Smooth muscle cell (in vitro differentiated cells): ENCODE measurements around the gene KDF1. TPM values are rescaled to one million over a fixed set of nuclear protein-coding genes. Genes with fewer than 3 reads are reported as not detected.

Experiments used
- DNase-seq: peaks from one replicate; lab custom pipeline; 2025; ENCODE audit not compliant: unreplicated experiment; lab: John Stamatoyannopoulos, UW
- H2AFZ ChIP-seq: fragments of 200-600 bp; sonication (generic); 2 replicates; pipeline ENCODE4 v1.6.0; 2016; ENCODE audit warnings: antibody characterized with exemption, low read depth, mild to moderate bottlenecking
- H3F3A ChIP-seq: fragments of 200-600 bp; sonication (generic); 2 replicates; pipeline ENCODE4 v1.6.0; 2017; ENCODE audit warnings: antibody characterized with exemption, low read depth
- H3K27ac ChIP-seq: fragments of 200-600 bp; sonication (generic); 2 replicates; pipeline ENCODE4 v1.5.1; 2016; ENCODE audit warnings: low read depth, mild to moderate bottlenecking
- H3K27me3 ChIP-seq: fragments of 200-600 bp; sonication (generic); 2 replicates; pipeline ENCODE4 v1.6.1; 2016; ENCODE audit warnings: low read depth, mild to moderate bottlenecking
- H3K36me3 ChIP-seq: fragments of 200-600 bp; sonication (generic); 2 replicates; pipeline ENCODE4 v1.5.1; 2016; ENCODE audit warnings: low read depth
- H3K4me1 ChIP-seq: fragments of 200-600 bp; sonication (generic); 2 replicates; pipeline ENCODE4 v1.5.1; 2016; ENCODE audit warnings: low read depth
- H3K4me2 ChIP-seq: fragments of 200-600 bp; sonication (generic); 2 replicates; pipeline ENCODE4 v1.6.0; 2016; ENCODE audit warnings: mild to moderate bottlenecking
- H3K4me3 ChIP-seq: fragments of 200-600 bp; sonication (generic); 2 replicates; pipeline ENCODE4 v1.5.1; 2016; ENCODE audit warnings: mild to moderate bottlenecking
- H3K79me2 ChIP-seq: fragments of 200-600 bp; sonication (generic); 2 replicates; pipeline ENCODE4 v1.6.0; 2016; ENCODE audit warnings: low read depth, mild to moderate bottlenecking
- H3K9ac ChIP-seq: fragments of 200-600 bp; sonication (generic); 2 replicates; pipeline ENCODE4 v1.6.0; 2016; ENCODE audit warnings: low read depth
- H3K9me3 ChIP-seq: fragments of 200-600 bp; sonication (generic); replicated peaks from 2 replicates; pipeline ENCODE4 v1.5.1; 2016; ENCODE audit warnings: low read depth
- H4K20me1 ChIP-seq: fragments of 200-600 bp; sonication (generic); 2 replicates; pipeline ENCODE4 v1.6.0; 2016; ENCODE audit warnings: low read depth
- WGBS: methylation state at CpG from one replicate; pipeline ENCODE4 v1.1.7; 2016; ENCODE audit warnings: low lambda C conversion rate; 5-methylcytosine and 5-hydroxymethylcytosine counted together
- polyA plus RNA-seq: library from polyadenylated mRNA; unstranded; fragments of >200 nt; fragmentation: Nextera tagmentation; extraction: Ambion mirVana; gene quantifications from 2 replicates; pipeline ENCODE4 v1.2.1, GENCODE V29; 2016
- total RNA-seq: library from RNA; depleted of rRNA; stranded (reverse); fragments of >200 nt; gene quantifications from 2 replicates; pipeline ENCODE4 v1.2.3, GENCODE V29; 2014
- TF ChIP-seq, protein P1 (sequence below): fragments of 200-600 bp; sonication (generic); IDR thresholded peaks from 2 replicates; pipeline ENCODE4 v1.5.1; 2017; ENCODE audit warnings: borderline replicate concordance, mild to moderate bottlenecking, antibody characterized with exemption; ENCODE audit not compliant: insufficient read depth, poor library complexity, severe bottlenecking

KDF1 gene
- total and polyA plus RNA-seq, 2 experiments from 2014 or later = 0.96 to 2.7 TPM

DNA sequence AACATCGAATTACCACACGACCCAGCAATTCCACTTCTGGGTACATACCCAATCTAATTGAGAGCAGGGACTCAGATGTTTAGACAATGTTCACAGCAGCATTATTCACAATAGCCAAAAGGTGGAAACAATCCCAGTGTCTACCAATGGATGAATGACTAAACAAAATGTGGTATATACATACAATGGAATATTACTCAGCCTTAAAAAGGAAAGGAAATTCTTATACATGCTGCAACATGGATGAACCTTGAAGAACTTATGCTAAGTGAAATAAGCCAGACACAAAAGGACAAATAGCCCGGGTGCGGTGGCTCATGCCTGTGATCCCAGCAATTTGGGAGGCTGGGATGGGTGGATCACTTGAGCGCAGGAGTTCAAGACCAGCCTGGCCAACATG, 6.9 kb downstream of the KDF1 start:
- H4K20me1 ChIP-seq = no peaks in the 10 kb centered on the region
- no peaks in the 10 kb centered on the region for H3F3A ChIP-seq
- H3K27me3 ChIP-seq = peaks cover 12% of the 10 kb centered on the region
- no peaks in the 10 kb centered on the region for H3K36me3 ChIP-seq
- no peak overlapping the region for H2AFZ ChIP-seq
- no peak overlapping the region for H3K4me3 ChIP-seq
- TF ChIP-seq, protein P1, sequence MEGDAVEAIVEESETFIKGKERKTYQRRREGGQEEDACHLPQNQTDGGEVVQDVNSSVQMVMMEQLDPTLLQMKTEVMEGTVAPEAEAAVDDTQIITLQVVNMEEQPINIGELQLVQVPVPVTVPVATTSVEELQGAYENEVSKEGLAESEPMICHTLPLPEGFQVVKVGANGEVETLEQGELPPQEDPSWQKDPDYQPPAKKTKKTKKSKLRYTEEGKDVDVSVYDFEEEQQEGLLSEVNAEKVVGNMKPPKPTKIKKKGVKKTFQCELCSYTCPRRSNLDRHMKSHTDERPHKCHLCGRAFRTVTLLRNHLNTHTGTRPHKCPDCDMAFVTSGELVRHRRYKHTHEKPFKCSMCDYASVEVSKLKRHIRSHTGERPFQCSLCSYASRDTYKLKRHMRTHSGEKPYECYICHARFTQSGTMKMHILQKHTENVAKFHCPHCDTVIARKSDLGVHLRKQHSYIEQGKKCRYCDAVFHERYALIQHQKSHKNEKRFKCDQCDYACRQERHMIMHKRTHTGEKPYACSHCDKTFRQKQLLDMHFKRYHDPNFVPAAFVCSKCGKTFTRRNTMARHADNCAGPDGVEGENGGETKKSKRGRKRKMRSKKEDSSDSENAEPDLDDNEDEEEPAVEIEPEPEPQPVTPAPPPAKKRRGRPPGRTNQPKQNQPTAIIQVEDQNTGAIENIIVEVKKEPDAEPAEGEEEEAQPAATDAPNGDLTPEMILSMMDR = no peak
- H3K9me3 ChIP-seq = no peaks in the 10 kb centered on the region
- H3K9ac ChIP-seq = no peak overlapping the region
- 94% methylated on average over 5 of the region's 5 CpGs for WGBS
- no peak overlapping the region for H3K27ac ChIP-seq
- no peaks in the 10 kb centered on the region for H3K4me1 ChIP-seq
- H3K4me2 ChIP-seq = no peak overlapping the region
- no peaks in the 10 kb centered on the region for H3K79me2 ChIP-seq
- DNase-seq = no peak

DNA sequence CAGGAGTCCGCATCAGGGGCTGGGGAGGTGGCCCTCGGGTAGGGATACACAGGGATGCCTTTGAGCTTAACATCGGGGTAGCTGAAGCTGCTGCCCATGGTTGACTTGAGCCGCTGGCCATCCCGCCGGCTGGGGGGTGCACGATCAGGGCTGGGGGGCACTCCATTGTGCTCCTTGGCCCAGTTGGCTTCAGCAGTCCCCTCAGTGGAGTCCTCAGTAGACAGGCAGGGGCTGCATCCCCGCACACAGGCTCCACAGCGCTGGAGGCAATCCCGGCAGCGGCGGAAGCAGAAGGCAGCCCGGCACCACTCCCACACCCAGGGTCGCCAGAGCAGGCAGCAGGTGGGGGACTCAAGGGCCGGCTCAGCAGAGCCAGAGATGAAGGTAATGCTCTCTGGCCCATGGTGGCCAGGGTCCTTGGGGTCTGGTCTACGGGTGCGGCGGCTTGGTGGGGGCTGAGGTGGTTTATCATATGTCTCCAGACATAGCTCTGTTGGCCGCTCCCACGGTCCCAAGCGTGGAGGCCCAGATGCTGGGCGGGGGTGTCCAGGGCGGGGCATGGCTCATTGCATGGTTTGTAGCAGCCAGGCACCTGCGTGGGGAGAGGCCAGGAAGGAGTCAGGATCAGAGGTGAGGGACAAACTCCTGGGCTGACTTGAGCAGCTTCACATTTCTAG, 8.3 kb downstream of the KDF1 start:
- H3K4me3 ChIP-seq = no peak overlapping the region
- no peaks in the 10 kb centered on the region for H3K4me1 ChIP-seq
- H3K9me3 ChIP-seq = no peaks in the 10 kb centered on the region
- WGBS = 95% methylated on average over 24 of the region's 24 CpGs
- H3F3A ChIP-seq = no peaks in the 10 kb centered on the region
- TF ChIP-seq, protein P1 = no peak
- H3K27ac ChIP-seq = no peak overlapping the region
- peaks cover under 1% of the 10 kb centered on the region for H3K27me3 ChIP-seq
- no peak overlapping the region for H3K4me2 ChIP-seq
- no peak overlapping the region for H2AFZ ChIP-seq
- H3K36me3 ChIP-seq = no peaks in the 10 kb centered on the region
- DNase-seq = no peak
- H4K20me1 ChIP-seq = no peaks in the 10 kb centered on the region
- no peak overlapping the region for H3K9ac ChIP-seq
- no peaks in the 10 kb centered on the region for H3K79me2 ChIP-seq

DNA sequence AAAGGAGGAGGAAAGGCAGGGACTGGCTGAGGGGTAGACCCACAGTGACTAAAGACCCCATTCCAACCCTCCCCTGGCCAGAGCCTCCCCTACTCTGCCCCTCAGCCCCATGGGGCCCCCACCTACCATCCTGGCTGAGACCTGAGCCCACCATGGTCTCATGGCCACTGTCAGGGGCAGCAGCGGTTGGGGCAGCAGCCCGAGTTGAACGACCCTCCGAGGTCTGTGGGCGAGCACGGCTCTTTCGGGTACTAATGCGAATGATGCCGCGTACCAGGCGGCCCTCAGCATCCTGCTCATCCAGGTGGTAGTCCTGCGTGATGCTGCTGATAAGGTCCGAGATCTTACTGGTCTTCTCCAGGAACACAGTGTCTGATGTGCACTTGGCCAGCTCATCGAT, 9.1 kb downstream of the KDF1 start:
- no peaks in the 10 kb centered on the region for H4K20me1 ChIP-seq
- no peak overlapping the region for H3K9ac ChIP-seq
- no peaks in the 10 kb centered on the region for H3K36me3 ChIP-seq
- TF ChIP-seq, protein P1 = no peak
- no peak overlapping the region for H3K4me3 ChIP-seq
- H3K9me3 ChIP-seq = no peaks in the 10 kb centered on the region
- H2AFZ ChIP-seq = no peak overlapping the region
- no peaks in the 10 kb centered on the region for H3K27me3 ChIP-seq
- WGBS = 95% methylated on average over 14 of the region's 14 CpGs
- H3K27ac ChIP-seq = no peak overlapping the region
- no peak for DNase-seq
- H3F3A ChIP-seq = peaks cover 2% of the 10 kb centered on the region
- no peaks in the 10 kb centered on the region for H3K4me1 ChIP-seq
- H3K79me2 ChIP-seq = no peaks in the 10 kb centered on the region
- no peak overlapping the region for H3K4me2 ChIP-seq

DNA sequence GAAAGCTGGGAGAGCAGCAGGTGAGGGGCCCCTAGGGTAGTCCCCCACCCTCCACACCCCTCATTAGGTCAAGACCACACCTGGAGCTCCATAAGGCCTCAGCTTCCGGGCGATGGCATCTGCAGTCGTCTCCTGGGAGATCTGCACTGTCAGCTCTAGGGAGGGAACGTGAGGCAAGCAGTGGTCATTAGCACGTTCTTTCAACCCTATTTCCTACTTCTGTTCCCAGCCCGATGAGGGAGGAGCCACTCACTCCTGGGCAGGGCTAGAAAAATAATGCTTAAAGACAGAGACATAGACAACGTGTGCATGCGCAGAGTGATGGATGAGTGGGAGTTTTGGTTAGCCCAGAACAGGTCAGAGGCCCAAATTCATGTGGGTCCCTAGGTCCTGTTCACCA, 9.7 kb downstream of the KDF1 start:
- no peaks in the 10 kb centered on the region for H3K36me3 ChIP-seq
- H3F3A ChIP-seq = peaks cover 3% of the 10 kb centered on the region
- no peak overlapping the region for H3K9ac ChIP-seq
- H3K4me2 ChIP-seq = no peak overlapping the region
- H3K4me3 ChIP-seq = no peak overlapping the region
- DNase-seq = no peak
- no peaks in the 10 kb centered on the region for H3K9me3 ChIP-seq
- H3K27ac ChIP-seq = no peak overlapping the region
- H3K27me3 ChIP-seq = no peaks in the 10 kb centered on the region
- no peaks in the 10 kb centered on the region for H3K4me1 ChIP-seq
- H3K79me2 ChIP-seq = no peaks in the 10 kb centered on the region
- no peak overlapping the region for H2AFZ ChIP-seq
- H4K20me1 ChIP-seq = no peaks in the 10 kb centered on the region
- TF ChIP-seq, protein P1 = no peak
- 86% methylated on average over 8 of the region's 8 CpGs for WGBS
